ENCODE data around the gene NUMB.

DNA sequence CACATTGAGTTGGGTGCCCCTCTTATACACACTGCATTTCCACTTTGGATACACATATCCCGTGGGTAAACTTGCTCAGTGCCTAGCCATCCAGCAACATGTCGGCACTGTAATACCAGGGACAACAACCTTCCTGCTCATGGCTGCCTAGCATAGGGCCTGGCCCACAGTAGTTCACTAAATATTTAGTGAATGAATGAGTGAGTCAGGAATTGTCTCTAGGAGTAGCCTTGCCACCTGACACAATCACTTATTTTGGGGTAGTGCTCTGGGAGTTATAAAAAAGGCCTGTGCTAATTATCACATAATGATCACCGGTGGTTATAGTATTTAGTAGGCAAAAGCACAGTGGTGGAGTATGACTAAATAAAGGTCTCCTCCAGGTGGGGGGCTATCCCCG, 8.5 kb upstream of the NUMB start:
- TF ChIP-seq, protein P1, sequence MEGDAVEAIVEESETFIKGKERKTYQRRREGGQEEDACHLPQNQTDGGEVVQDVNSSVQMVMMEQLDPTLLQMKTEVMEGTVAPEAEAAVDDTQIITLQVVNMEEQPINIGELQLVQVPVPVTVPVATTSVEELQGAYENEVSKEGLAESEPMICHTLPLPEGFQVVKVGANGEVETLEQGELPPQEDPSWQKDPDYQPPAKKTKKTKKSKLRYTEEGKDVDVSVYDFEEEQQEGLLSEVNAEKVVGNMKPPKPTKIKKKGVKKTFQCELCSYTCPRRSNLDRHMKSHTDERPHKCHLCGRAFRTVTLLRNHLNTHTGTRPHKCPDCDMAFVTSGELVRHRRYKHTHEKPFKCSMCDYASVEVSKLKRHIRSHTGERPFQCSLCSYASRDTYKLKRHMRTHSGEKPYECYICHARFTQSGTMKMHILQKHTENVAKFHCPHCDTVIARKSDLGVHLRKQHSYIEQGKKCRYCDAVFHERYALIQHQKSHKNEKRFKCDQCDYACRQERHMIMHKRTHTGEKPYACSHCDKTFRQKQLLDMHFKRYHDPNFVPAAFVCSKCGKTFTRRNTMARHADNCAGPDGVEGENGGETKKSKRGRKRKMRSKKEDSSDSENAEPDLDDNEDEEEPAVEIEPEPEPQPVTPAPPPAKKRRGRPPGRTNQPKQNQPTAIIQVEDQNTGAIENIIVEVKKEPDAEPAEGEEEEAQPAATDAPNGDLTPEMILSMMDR (IDR thresholded peaks at IDR 0.05), result no peak
- no peak for TF ChIP-seq POLR2A (IDR thresholded peaks at IDR 0.05)

Measured in suprapubic skin (tissue), 3 donors.